ENCODE results near the gene LPXN. TPM values are rescaled to one million over a fixed set of nuclear protein-coding genes. Genes with fewer than 3 reads are reported as not detected.

Gene LPXN
- total and polyA plus RNA-seq, 7 donors: 0.73 to 4.7 (median 2.8) TPM

- intact Hi-C loops (cut with DNase I): loop anchor here (5.0 kb wide), 2 partner anchors 38 to 48 kb away; no protein-coding TSS in a partner anchor
- Histone ChIP-seq H3K27ac (peak overlapping the region; percentile 100), H3K9me3 (no peaks in the 10 kb centered on the region), H3K4me3 (peak overlapping the region; percentile 92), H3K27me3 (ENCODE audit: insufficient read depth in 3 of 3, low read length in 2 of 3) (no peaks in the 10 kb centered on the region), H3K4me1 (peaks cover 68% of the 10 kb centered on the region), H3K36me3 (ENCODE audit: insufficient read depth in 1 of 2, low read depth in 1 of 2) (no peaks in the 10 kb centered on the region)
- TF ChIP-seq, protein P1, sequence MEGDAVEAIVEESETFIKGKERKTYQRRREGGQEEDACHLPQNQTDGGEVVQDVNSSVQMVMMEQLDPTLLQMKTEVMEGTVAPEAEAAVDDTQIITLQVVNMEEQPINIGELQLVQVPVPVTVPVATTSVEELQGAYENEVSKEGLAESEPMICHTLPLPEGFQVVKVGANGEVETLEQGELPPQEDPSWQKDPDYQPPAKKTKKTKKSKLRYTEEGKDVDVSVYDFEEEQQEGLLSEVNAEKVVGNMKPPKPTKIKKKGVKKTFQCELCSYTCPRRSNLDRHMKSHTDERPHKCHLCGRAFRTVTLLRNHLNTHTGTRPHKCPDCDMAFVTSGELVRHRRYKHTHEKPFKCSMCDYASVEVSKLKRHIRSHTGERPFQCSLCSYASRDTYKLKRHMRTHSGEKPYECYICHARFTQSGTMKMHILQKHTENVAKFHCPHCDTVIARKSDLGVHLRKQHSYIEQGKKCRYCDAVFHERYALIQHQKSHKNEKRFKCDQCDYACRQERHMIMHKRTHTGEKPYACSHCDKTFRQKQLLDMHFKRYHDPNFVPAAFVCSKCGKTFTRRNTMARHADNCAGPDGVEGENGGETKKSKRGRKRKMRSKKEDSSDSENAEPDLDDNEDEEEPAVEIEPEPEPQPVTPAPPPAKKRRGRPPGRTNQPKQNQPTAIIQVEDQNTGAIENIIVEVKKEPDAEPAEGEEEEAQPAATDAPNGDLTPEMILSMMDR (IDR thresholded peaks at IDR 0.05): peak; percentile 75
- DNase-seq (peak; percentile 93 to 96), ATAC-seq (peak; percentile 69 to 76 (median 74))
- 0 to 1% (median 0%) methylated on average over 39 to 78 of the region's 78 CpGs for WGBS, 3 donors
These were observed 3.8 kb upstream of the LPXN start for GRCh38 chr11:58579192-58580129.

- intact Hi-C loops (cut with DNase I): loop anchor here (5.0 kb wide), 1 partner anchor 49 kb away; no protein-coding TSS in a partner anchor
- no peaks in the 10 kb centered on the region for H3K36me3 ChIP-seq (ENCODE audit: insufficient read depth in 1 of 2, low read depth in 1 of 2)
- 0% methylated on average over 22 to 50 of the region's 51 CpGs for WGBS, 3 donors
- peak within 1 kb of the TSS; percentile 92 for H3K4me3 ChIP-seq
- H3K27me3 ChIP-seq (ENCODE audit: insufficient read depth in 3 of 3, low read length in 2 of 3): no peaks in the 10 kb centered on the region
- H3K4me1 ChIP-seq: peaks cover 70% of the 10 kb centered on the region
- no peaks in the 10 kb centered on the region for H3K9me3 ChIP-seq
- ATAC-seq: peak; percentile 81 to 84 (median 82)
- DNase-seq: peak; percentile 98 to 99
- peak within 1 kb of the TSS; percentile 100 for H3K27ac ChIP-seq
- TF ChIP-seq, protein P1 (IDR thresholded peaks at IDR 0.05): no peak
These were observed 3.1 kb upstream of the LPXN start, which contains the start of gene ZFP91 for GRCh38 chr11:58578635-58579191. Gene ZFP91 (plus strand): TSS chr11:58579063. CDS start chr11:58579282, 219 bp downstream.

DNA sequence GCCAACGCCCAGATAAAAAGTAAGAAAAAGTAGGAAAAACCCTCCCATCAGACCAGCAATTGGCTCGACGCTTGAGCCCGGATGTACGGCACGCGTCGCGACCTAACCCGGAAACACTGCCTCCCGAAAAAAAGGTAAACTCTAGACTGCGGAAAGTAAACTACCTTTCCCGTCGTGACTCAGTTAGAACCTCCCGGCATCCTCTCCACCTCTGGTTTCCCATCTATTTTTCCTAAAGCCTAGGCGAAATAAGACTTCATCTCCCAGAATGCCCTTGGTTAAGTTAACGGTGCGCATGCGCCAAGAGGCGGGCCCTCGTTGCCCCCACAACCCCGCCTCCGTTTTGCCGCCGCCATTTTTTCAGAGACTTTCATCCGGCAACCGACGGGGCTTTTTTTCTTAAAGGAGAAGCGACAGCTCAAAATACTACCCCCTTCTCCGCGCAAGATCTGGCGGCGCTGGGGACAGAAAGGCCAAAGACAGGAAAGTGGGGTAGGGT, 2.5 kb upstream of the LPXN start:
- H3K36me3 ChIP-seq (ENCODE audit: insufficient read depth in 1 of 2, low read depth in 1 of 2): no peaks in the 10 kb centered on the region
- ATAC-seq (peak; percentile 73 to 79 (median 74)), DNase-seq (peak; percentile 94 to 98)
- no peaks in the 10 kb centered on the region for H3K27me3 ChIP-seq (ENCODE audit: insufficient read depth in 3 of 3, low read length in 2 of 3)
- WGBS, 3 donors: 0% methylated on average over 33 of the region's 33 CpGs
- TF ChIP-seq, protein P1 (IDR thresholded peaks at IDR 0.05): no peak
- H3K4me1 ChIP-seq: peaks cover 70% of the 10 kb centered on the region
- H3K27ac ChIP-seq: peak overlapping the region; percentile 100
- H3K9me3 ChIP-seq: no peaks in the 10 kb centered on the region
- peak overlapping the region; percentile 92 for H3K4me3 ChIP-seq
- intact Hi-C loops (cut with DNase I): loop anchor here (5.0 kb wide), 1 partner anchor 49 kb away; no protein-coding TSS in a partner anchor

DNA sequence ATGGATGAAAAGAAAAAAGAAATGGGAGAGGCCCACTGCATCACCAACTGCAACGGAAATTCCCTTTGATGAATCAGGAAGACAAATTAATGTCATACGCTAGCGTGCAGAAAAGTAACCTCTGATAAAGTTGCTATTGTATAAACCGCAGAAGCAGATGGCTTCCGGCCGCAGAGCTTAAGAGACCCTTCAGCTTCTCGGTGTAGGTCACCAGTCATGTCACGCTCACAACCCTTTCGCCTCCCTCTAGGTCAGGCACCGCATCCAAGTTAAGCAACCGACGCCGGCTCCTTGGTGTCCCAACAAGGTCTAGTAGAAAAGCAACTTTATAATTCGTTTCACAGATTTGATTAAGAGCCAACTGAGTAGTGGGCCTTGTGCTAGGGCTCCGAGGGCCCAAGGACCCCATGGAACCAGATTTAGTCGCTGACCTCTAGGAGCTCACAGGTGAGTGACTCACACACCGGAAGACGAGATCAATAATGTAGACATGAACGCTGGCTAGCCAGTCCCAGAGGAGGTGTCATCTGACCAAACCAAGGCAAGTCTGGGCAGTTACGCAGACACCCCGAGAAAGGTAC, 2.0 kb upstream of the LPXN start:
- ATAC-seq (peak; percentile 18 to 38 (median 23)), DNase-seq (peak; percentile 56 to 74)
- H3K4me3 ChIP-seq: peak overlapping the region; percentile 92
- H3K27me3 ChIP-seq (ENCODE audit: insufficient read depth in 3 of 3, low read length in 2 of 3): no peaks in the 10 kb centered on the region
- 0 to 1% (median 1%) methylated on average over 21 of the region's 21 CpGs for WGBS, 3 donors
- peaks cover 69% of the 10 kb centered on the region for H3K4me1 ChIP-seq
- TF ChIP-seq, protein P1 (IDR thresholded peaks at IDR 0.05): no peak
- H3K27ac ChIP-seq: peak overlapping the region; percentile 100
- H3K36me3 ChIP-seq (ENCODE audit: insufficient read depth in 1 of 2, low read depth in 1 of 2): no peaks in the 10 kb centered on the region
- H3K9me3 ChIP-seq: no peaks in the 10 kb centered on the region
- intact Hi-C loops (cut with DNase I): loop anchor here (2.0 to 5.0 kb wide), 2 partner anchors 50 to 97 kb away; no protein-coding TSS in a partner anchor

Measured in psoas muscle (tissue), 8 donors.